GM19351 (cell line): Measurements from ENCODE around the gene SPRR2A.
"Not testable (repeated sequence)": the region's sequence is repeated elsewhere in the genome, so short reads cannot be mapped to it uniquely, and the experiment has no call there.

Experiments
- ATAC-seq: cut with Tn5 transposase; IDR thresholded peaks from one replicate; pipeline ENCODE4 v1.9.1; 2021; ENCODE audit warnings: mild to moderate bottlenecking, moderate library complexity; ENCODE audit not compliant: unreplicated experiment

Gene SPRR2A

DNA sequence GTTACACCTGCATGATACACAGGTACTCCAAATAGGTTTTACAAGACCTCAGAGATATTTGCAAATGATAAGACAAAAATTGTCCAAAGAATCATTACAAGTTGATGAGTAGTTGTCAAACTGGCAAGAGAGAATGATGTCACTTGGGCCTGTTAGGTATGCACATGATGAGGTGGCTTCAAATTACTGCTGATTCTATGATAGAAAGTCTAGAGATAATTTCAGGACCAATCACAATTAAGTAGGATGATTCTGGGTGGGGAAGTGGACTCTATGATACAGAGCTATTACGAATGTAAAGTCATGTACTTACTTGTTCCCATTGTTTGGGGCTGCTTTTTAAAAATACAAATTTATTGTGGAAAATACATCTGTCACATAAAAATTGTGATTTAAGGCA lies 31.5 kb downstream of the SPRR2A start:
- no peak for ATAC-seq

DNA sequence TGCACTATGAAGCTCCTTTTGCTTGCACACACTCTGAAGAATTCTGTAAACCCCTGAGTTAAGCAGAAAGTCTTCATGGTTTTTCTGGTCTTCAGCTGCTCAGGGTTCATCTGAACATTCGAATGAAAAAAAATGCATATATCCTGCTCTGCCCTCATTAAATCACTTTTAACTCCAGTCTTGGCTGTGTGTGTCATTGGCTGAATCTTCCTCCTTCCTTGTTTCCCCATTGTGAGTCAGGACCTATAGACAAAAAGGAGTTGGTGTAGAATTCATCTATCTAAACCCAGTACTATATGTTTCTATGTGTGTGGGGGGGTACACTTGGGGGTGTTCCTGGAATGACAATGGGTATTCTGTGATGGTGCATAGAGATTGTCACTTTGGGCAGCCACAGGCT lies 32.9 kb downstream of the SPRR2A start:
- ATAC-seq = no peak

DNA sequence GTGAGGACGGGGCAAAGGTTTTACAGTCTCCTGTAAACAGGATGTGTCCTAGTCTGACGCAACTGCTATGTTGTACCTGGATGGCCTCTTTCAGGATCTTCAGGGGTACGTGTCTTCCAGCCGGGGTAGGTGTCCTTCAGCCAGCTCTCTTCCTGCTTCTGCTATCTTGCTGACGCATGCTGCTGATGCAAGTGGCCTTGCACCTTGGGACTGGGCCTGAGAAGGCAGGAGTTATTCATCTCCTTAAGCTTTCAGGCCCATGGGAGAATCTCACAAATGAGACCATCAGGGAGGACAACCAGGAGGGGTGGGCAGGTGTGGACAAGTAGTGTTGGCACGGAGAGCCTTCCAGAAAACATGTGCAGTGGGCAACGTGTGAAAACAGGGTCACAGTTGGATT lies 34.2 kb downstream of the SPRR2A start:
- no peak for ATAC-seq

DNA sequence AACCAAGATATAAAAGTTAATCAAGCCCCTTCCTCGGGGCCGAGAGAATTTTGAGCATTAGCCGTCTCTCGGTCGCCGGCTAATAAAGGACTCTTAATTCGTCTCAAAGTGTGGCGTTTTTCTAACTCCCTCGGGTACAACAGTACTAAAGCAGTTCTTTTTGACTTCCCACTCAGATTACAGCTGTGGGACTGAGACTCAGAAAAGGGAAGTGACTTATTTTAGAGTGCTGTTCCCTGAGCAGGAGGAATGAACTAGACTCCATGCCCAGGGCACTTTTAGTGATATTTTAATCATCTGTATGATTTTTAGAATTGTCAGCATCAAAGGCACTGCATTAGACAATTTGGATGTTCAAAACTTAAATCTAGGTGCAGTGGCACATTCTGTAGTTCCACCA lies 35.0 kb downstream of the SPRR2A start:
- not testable (repeated sequence) for ATAC-seq

DNA sequence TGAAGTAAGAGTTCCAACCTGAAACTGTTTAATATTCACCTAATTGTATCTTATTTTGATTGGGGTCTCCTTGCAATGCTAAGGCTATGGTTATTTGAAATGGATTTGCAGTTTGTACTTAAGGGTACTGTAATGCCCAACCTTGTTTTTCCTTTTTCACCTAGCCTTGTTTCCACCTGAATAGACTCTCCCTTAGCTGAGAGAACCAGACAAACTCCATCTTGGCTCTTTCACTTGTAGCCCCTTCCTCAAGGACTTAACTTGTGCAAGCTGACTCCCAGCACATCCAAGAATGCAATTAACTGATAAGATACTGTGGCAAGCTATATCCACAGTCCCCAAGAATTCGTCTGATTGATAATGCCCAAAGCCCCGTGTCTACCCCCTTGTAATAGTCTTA lies 35.5 kb downstream of the SPRR2A start:
- ATAC-seq = not testable (repeated sequence)

DNA sequence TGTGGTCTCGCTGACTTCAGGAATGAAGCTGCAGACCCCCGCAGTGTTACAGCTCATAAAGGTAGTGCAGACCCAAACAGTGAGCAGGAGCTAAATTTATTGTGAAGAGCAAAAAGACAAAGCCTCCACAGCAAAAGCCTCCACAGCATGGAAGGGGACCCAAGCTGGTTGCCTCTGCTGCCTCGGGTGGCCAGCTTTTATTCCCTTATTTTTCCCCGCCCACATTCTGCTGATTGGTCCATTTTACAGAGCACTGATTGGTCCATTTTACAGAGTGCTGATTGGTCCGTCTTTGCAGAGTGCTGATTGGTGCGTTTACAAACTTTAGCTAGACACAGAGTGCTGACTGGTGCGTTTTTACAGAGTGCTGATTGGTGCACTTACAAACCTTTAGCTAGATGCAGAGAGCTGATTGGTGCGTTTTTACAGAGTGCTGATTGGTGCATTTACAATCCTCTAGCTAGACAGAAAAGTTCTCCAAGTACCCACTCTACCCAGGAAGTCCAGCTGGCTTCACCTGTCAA lies 46.0 kb downstream of the SPRR2A start:
- not testable (repeated sequence) for ATAC-seq
